IMR-90 (cell line): ENCODE results near the gene DNAI7. TPM values are rescaled to one million over a fixed set of nuclear protein-coding genes. Genes with fewer than 3 reads are reported as not detected.

Source experiments
- ATAC-seq: fragments of 200-7000 bp; cut with Tn5 transposase; 2 replicates; pipeline ENCODE4 v1.9.1; 2020; ENCODE audit warnings: low read depth, mild to moderate bottlenecking, moderate library complexity
- BruUV-seq: library from RNA; stranded (reverse); fragments of 400-500 nt; replicated peaks from 2 replicates; lab custom pipeline; 2021; lab: Mats Ljungman, UMichigan
- CTCF ChIA-PET: fragments of 300-600 bp; formaldehyde crosslinking; extraction: SDS; loops from one replicate; lab custom pipeline; 2021; ENCODE audit warnings: antibody characterized with exemption; lab: Yijun Ruan, JAX
- POLR2A ChIA-PET: fragments of 300-600 bp; sonication (Branson Sonifier 250); formaldehyde crosslinking; loops from one replicate; lab custom pipeline; 2022; ENCODE audit warnings: antibody characterized with exemption; ENCODE audit not compliant: unreplicated experiment; lab: Charles Lee
- DNase-seq: peaks from one replicate; pipeline ENCODE4 v3.0.0; 2013
- H2AFZ ChIP-seq: replicated peaks from 2 replicates; pipeline ENCODE3; 2013; ENCODE audit warnings: low read length, mild to moderate bottlenecking; ENCODE audit not compliant: poor library complexity
- H2AK5ac ChIP-seq: 2 replicates; pipeline ENCODE4 v1.6.1; 2013; ENCODE audit warnings: low read depth, low read length, inconsistent platforms
- H2AK9ac ChIP-seq: replicated peaks from 2 replicates; pipeline ENCODE3; 2013; ENCODE audit warnings: mild to moderate bottlenecking, low read depth, low read length, moderate library complexity; ENCODE audit not compliant: poor library complexity
- H2BK120ac ChIP-seq: 2 replicates; pipeline ENCODE4 v1.6.1; 2013; ENCODE audit warnings: low read depth, low read length, inconsistent platforms
- H2BK15ac ChIP-seq: 3 replicates; pipeline ENCODE4 v1.6.1; 2013; ENCODE audit warnings: low read depth, low read length, inconsistent platforms
- H2BK20ac ChIP-seq: 2 replicates; pipeline ENCODE4 v1.6.1; 2013; ENCODE audit warnings: low read depth, mild to moderate bottlenecking, inconsistent platforms, low read length, moderate library complexity
- H2BK5ac ChIP-seq: 2 replicates; pipeline ENCODE4 v1.6.1; 2013; ENCODE audit warnings: mild to moderate bottlenecking, low read depth, low read length, inconsistent platforms; ENCODE audit not compliant: poor library complexity, severe bottlenecking
- H3K14ac ChIP-seq: replicated peaks from 2 replicates; pipeline ENCODE4 v1.6.1; 2013; ENCODE audit warnings: low read depth, low read length, inconsistent platforms
- H3K18ac ChIP-seq: 2 replicates; pipeline ENCODE4 v1.6.1; 2013; ENCODE audit warnings: low read depth, low read length, control low read depth
- H3K23ac ChIP-seq: 2 replicates; pipeline ENCODE4 v1.6.1; 2013; ENCODE audit warnings: low read depth, low read length, inconsistent platforms
- H3K27ac ChIP-seq: 2 replicates; pipeline ENCODE4 v1.5.1; 2013; ENCODE audit warnings: mild to moderate bottlenecking, control low read depth, low read length; ENCODE audit not compliant: insufficient read depth
- H3K27me3 ChIP-seq: 2 replicates; pipeline ENCODE4 v1.6.1; 2013; ENCODE audit warnings: low read length; ENCODE audit not compliant: control insufficient read depth, insufficient read depth
- H3K36me3 ChIP-seq: 2 replicates; pipeline ENCODE4 v1.6.1; 2013; ENCODE audit warnings: low read length, mixed read lengths; ENCODE audit not compliant: control insufficient read depth, insufficient read depth
- H3K4ac ChIP-seq: 2 replicates; pipeline ENCODE4 v1.6.1; 2013; ENCODE audit warnings: low read depth, low read length, inconsistent platforms
- H3K4me1 ChIP-seq: 2 replicates; pipeline ENCODE4 v1.6.1; 2013; ENCODE audit warnings: low read length, mixed read lengths; ENCODE audit not compliant: control insufficient read depth, insufficient read depth
- H3K4me2 ChIP-seq: 2 replicates; pipeline ENCODE4 v1.6.1; 2013; ENCODE audit warnings: low read depth, mild to moderate bottlenecking, control low read depth, low read length, moderate library complexity
- H3K4me3 ChIP-seq: 2 replicates; pipeline ENCODE4 v1.5.1; 2013; ENCODE audit warnings: low read depth, mild to moderate bottlenecking, control low read depth, low read length, moderate library complexity; ENCODE audit not compliant: insufficient read depth
- H3K56ac ChIP-seq: 2 replicates; pipeline ENCODE4 v1.6.1; 2013; ENCODE audit warnings: low read length, inconsistent platforms; ENCODE audit not compliant: insufficient read depth; ENCODE audit errors: extremely low read depth
- H3K79me1 ChIP-seq, 2 experiments: 2 replicates each; pipeline ENCODE4 v1.6.1; 2013; ENCODE audit warnings: low read length in 2 of 2, inconsistent platforms in 1 of 2, low read depth in 1 of 2
- H3K9ac ChIP-seq: 2 replicates; pipeline ENCODE4 v1.6.1; 2013; ENCODE audit warnings: low read depth, low read length, control low read depth
- H3K9me1 ChIP-seq: 2 replicates; pipeline ENCODE4 v1.6.1; 2013; ENCODE audit warnings: low read length, inconsistent platforms; ENCODE audit not compliant: insufficient read depth
- H3K9me3 ChIP-seq: 2 replicates; pipeline ENCODE4 v1.6.1; 2013; ENCODE audit warnings: low read length; ENCODE audit not compliant: control insufficient read depth, insufficient read depth
- H4K20me1 ChIP-seq: 2 replicates; pipeline ENCODE4 v1.6.1; 2013; ENCODE audit warnings: low read length, inconsistent platforms; ENCODE audit not compliant: insufficient read depth
- H4K5ac ChIP-seq: 2 replicates; pipeline ENCODE4 v1.6.1; 2013; ENCODE audit warnings: mild to moderate bottlenecking, low read depth, low read length, control low read depth
- H4K8ac ChIP-seq, 2 experiments: 2 replicates each; pipeline ENCODE4 v1.6.1; 2013; ENCODE audit warnings: low read depth in 2 of 2, low read length in 2 of 2, control low read depth in 1 of 2, inconsistent platforms in 1 of 2
- H4K91ac ChIP-seq: 2 replicates; pipeline ENCODE4 v1.6.1; 2013; ENCODE audit warnings: low read depth, low read length, inconsistent platforms; ENCODE audit not compliant: insufficient read depth
- BHLHE40 ChIP-seq: fragments of 150-350 bp; IDR thresholded peaks from 2 replicates; pipeline ENCODE4 v1.6.1; 2016; ENCODE audit warnings: mild to moderate bottlenecking, low read depth, low read length
- CEBPB ChIP-seq: IDR thresholded peaks from 2 replicates; pipeline ENCODE4 v1.6.1; 2012; ENCODE audit warnings: low read depth, low read length, improper control_type of control experiment
- CHD1 ChIP-seq: IDR thresholded peaks from 2 replicates; pipeline ENCODE4 v1.6.1; 2012; ENCODE audit warnings: low read depth, low read length, improper control_type of control experiment
- CTCF ChIP-seq: conservative IDR thresholded peaks from 2 replicates; pipeline ENCODE4 v1.5.1; 2012; ENCODE audit warnings: mild to moderate bottlenecking, low read depth, low read length, improper control_type of control experiment
- ELK1 ChIP-seq: fragments of 150-350 bp; IDR thresholded peaks from 2 replicates; pipeline ENCODE4 v1.6.1; 2016; ENCODE audit warnings: low read depth, mild to moderate bottlenecking, low read length, moderate library complexity, borderline replicate concordance
- FOS ChIP-seq: fragments of 150-350 bp; IDR thresholded peaks from 2 replicates; pipeline ENCODE4 v1.6.1; 2016; ENCODE audit warnings: low read depth, low read length
- MAFK ChIP-seq: IDR thresholded peaks from 2 replicates; pipeline ENCODE4 v1.6.1; 2012; ENCODE audit warnings: low read depth, low read length, improper control_type of control experiment
- MAZ ChIP-seq: IDR thresholded peaks from 2 replicates; pipeline ENCODE4 v1.6.1; 2012; ENCODE audit warnings: low read depth, mild to moderate bottlenecking, low read length, improper control_type of control experiment, moderate library complexity, borderline replicate concordance
- MXI1 ChIP-seq: IDR thresholded peaks from 2 replicates; pipeline ENCODE4 v1.6.1; 2012; ENCODE audit warnings: low read depth, mild to moderate bottlenecking, low read length, moderate library complexity, borderline replicate concordance
- NFE2L2 ChIP-seq: fragments of 150-350 bp; IDR thresholded peaks from 2 replicates; pipeline ENCODE4 v1.6.1; 2016; ENCODE audit warnings: low read depth, mild to moderate bottlenecking, low read length
- POLR2A ChIP-seq: IDR thresholded peaks from 2 replicates; pipeline ENCODE4 v1.6.1; 2012; ENCODE audit warnings: mild to moderate bottlenecking, low read depth, low read length
- RAD21 ChIP-seq: IDR thresholded peaks from 2 replicates; pipeline ENCODE4 v1.6.1; 2012; ENCODE audit warnings: low read length, improper control_type of control experiment
- RCOR1 ChIP-seq: IDR thresholded peaks from 2 replicates; pipeline ENCODE4 v1.6.1; 2012; ENCODE audit warnings: mild to moderate bottlenecking, low read length, improper control_type of control experiment; ENCODE audit not compliant: insufficient replicate concordance
- RFX5 ChIP-seq: IDR thresholded peaks from 2 replicates; pipeline ENCODE4 v1.8.0; 2012; ENCODE audit warnings: low read depth, mild to moderate bottlenecking, low read length, moderate library complexity
- SMC3 ChIP-seq: fragments of 150-350 bp; IDR thresholded peaks from 2 replicates; pipeline ENCODE4 v1.6.1; 2016; ENCODE audit warnings: low read depth, mild to moderate bottlenecking, antibody characterized with exemption, low read length, moderate library complexity
- dilution Hi-C: fragments of 300-500 bp; cut with HindIII; formaldehyde crosslinking; loops from one replicate; pipeline ENCODE4 v1.14.3; 2018; ENCODE audit warnings: low sequenced_read_pairs; ENCODE audit not compliant: unreplicated experiment
- in situ Hi-C: fragments of 300-500 bp; cut with MboI; formaldehyde crosslinking; loops from 3 replicates; pipeline ENCODE4 v1.14.3; 2019; ENCODE audit warnings: low sequenced_read_pairs, inconsistent platforms, mixed read lengths
- intact Hi-C: fragments of 100-400 bp; cut with micrococcal nuclease; formaldehyde crosslinking; loops from 2 replicates; pipeline ENCODE4 v1.10.0; 2022
- polyA plus RNA-seq, 3 experiments: library from polyadenylated mRNA; depleted of rRNA; stranded (reverse); fragments of >200 nt; gene quantifications; 2 replicates each; pipeline ENCODE4 v1.2.3, GENCODE V29; 2012; ENCODE audit warnings: low replicate concordance in 1 of 3
- total RNA-seq: library from RNA; depleted of rRNA; stranded (reverse); fragments of >200 nt; gene quantifications from 2 replicates; pipeline ENCODE4 v1.2.3, GENCODE V29; 2012
- TF ChIP-seq, protein P1 (sequence below): fragments of 150-350 bp; IDR thresholded peaks from 2 replicates; pipeline ENCODE4 v1.6.1; 2017; ENCODE audit warnings: mild to moderate bottlenecking, antibody characterized with exemption, low read length, low read depth

Gene DNAI7
- total and polyA plus RNA-seq, 2 of the 4 experiments (the other 2 are of a cell fraction) = under 0.01 to 0.07 TPM

- Histone ChIP-seq H3K27me3 (no peaks in the 10 kb centered on the region), H2AK5ac (peak overlapping the region; percentile 76; the same call in 1 of the 2 replicates), H2BK20ac (peak overlapping the region; percentile 47; the same call in 1 of the 2 replicates), H3K23ac (no peak overlapping the region), H3K9ac (no peak overlapping the region), H2AK9ac (no peak overlapping the region), H3K36me3 (no peaks in the 10 kb centered on the region), H3K4me3 (no peak overlapping the region), H2BK15ac (peak overlapping the region; percentile 79; the same call in 2 of the 3 replicates), H3K79me1 (peaks cover 0 to under 1% of the 10 kb centered on the region in 2 experiments; a peak in 1 of 4 replicates), H3K4me2 (peak overlapping the region; percentile 70; the same call in 1 of the 2 replicates), H3K9me1 (0 out of 2 replicates have a peak, but pooled peaks cover 3% of the 10 kb centered on the region), H3K14ac (0 out of 2 replicates have a peak overlapping the region, but pooled peaks have one; percentile 35), H3K27ac (peak overlapping the region; percentile 93), H3K9me3 (no peaks in the 10 kb centered on the region), H3K18ac (peak overlapping the region; percentile 92; the same call in 1 of the 2 replicates), H3K56ac (0 out of 2 replicates have a peak overlapping the region, but pooled peaks have one; percentile 0), H4K5ac (peak overlapping the region; percentile 76; the same call in 1 of the 2 replicates), H4K20me1 (no peaks in the 10 kb centered on the region), H3K4ac (peak overlapping the region; percentile 73), H2AFZ (no peak overlapping the region), H4K91ac (peak overlapping the region; percentile 58; the same call in 1 of the 2 replicates), H2BK120ac (peak overlapping the region; percentile 69), H4K8ac (peak overlapping the region; percentile 53 to 83; a peak in 3 of 4 replicates), H2BK5ac (peak overlapping the region; percentile 94), H3K4me1 (peaks cover 3% of the 10 kb centered on the region)
- ChIA-PET POLR2A (no interaction called here), CTCF (no interaction called here)
- in situ Hi-C loops (no loop called here), dilution Hi-C loops (no loop called here), intact Hi-C loops (no loop called here)
- peak; percentile 21 for DNase-seq
- ATAC-seq = peak; percentile 25
- TF ChIP-seq SMC3 (no peak), MAZ (no peak), RCOR1 (no peak), CTCF (no peak), CEBPB (no peak), RFX5 (no peak), ELK1 (no peak), NFE2L2 (no peak), FOS (no peak), POLR2A (no peak), MXI1 (no peak), MAFK (no peak), CHD1 (no peak), RAD21 (no peak), BHLHE40 (no peak)
- TF ChIP-seq, protein P1, sequence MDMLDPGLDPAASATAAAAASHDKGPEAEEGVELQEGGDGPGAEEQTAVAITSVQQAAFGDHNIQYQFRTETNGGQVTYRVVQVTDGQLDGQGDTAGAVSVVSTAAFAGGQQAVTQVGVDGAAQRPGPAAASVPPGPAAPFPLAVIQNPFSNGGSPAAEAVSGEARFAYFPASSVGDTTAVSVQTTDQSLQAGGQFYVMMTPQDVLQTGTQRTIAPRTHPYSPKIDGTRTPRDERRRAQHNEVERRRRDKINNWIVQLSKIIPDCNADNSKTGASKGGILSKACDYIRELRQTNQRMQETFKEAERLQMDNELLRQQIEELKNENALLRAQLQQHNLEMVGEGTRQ = no peak
- BruUV-seq = no TSS peak
These were observed 5.3 kb downstream of the DNAI7 start for GRCh38 chr12:25189656-25190055.
